Measurements from ENCODE around the gene CDH5. TPM values are rescaled to one million over a fixed set of nuclear protein-coding genes. Genes with fewer than 3 reads are reported as not detected.

CDH5 gene
- total RNA-seq, 1 experiment from 2014 or later = 3.6 TPM

DNA sequence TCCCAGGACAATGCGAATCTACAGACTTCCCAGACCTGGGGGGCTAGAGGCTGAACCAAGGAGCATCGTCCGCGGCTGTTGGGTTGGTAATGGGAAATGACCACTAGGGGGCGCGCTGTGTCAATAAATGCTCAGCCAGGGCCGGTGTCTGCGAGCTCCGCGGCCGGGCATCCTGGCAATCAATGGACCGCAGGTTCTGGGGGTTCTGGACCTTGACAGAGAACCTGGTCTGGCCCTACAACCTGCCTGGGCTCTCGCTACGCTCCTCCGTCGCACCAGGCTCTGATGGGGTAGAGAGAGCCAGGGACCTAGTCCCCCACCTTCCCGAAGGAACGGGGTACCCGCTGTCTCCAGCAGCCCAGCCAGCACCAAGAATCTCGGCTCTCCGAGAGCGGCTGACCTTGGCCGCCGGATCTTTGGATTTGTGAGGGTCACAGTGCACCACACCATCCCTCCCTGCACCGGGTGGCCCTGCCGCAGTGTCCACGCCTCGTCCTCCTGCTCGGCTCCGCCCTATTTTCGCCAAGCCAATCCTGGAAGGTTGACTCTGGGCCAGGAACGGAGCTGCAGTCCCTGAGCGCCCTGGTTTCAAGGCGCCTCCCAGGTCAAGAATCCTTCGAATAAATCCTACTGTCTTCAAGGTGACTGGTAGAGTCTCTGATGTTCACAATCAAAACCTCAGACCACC lies 40.2 kb downstream of the CDH5 start:
- BruUV-seq (replicated peaks) = TSS peak; percentile 23
- H3K9me3 ChIP-seq (ENCODE audit: insufficient read depth, low read depth) = 0 out of 2 replicates have a peak, but pooled peaks cover 9% of the 10 kb centered on the region
- H3K4me2 ChIP-seq = peak overlapping the region; percentile 93
- peak overlapping the region; percentile 83 for H2AFZ ChIP-seq
- POLR2A ChIA-PET (ENCODE audit: unreplicated experiment) = interaction anchor here (0.6 to 0.7 kb wide), 3 partner anchors 102 to 256 kb away, joined by 4 read pairs; no protein-coding TSS in a partner anchor
- intact Hi-C loops (cut with micrococcal nuclease; ENCODE audit: unreplicated experiment) = loop anchor here (1.0 to 10.0 kb wide), 6 partner anchors 50 to 541 kb away; no protein-coding TSS in a partner anchor
- H3K4me1 ChIP-seq (replicated peaks; ENCODE audit: insufficient read depth) = peaks cover 36% of the 10 kb centered on the region
- no peaks in the 10 kb centered on the region for H3K9me2 ChIP-seq (ENCODE audit: insufficient read depth)
- H3K27ac ChIP-seq = no peak overlapping the region
- TF ChIP-seq, protein P1, sequence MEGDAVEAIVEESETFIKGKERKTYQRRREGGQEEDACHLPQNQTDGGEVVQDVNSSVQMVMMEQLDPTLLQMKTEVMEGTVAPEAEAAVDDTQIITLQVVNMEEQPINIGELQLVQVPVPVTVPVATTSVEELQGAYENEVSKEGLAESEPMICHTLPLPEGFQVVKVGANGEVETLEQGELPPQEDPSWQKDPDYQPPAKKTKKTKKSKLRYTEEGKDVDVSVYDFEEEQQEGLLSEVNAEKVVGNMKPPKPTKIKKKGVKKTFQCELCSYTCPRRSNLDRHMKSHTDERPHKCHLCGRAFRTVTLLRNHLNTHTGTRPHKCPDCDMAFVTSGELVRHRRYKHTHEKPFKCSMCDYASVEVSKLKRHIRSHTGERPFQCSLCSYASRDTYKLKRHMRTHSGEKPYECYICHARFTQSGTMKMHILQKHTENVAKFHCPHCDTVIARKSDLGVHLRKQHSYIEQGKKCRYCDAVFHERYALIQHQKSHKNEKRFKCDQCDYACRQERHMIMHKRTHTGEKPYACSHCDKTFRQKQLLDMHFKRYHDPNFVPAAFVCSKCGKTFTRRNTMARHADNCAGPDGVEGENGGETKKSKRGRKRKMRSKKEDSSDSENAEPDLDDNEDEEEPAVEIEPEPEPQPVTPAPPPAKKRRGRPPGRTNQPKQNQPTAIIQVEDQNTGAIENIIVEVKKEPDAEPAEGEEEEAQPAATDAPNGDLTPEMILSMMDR (conservative IDR thresholded peaks at IDR 0.05) = peak; percentile 95
- TF ChIP-seq EZH2 (IDR thresholded peaks at IDR 0.05; ENCODE audit: low read depth) = no peak
- H3K4me3 ChIP-seq = peak overlapping the region; percentile 63; the same call in 1 of the 2 replicates
- peak; percentile 64 to 79 for DNase-seq
- H3F3A ChIP-seq (ENCODE audit: insufficient read depth, low read depth) = peaks cover 31% of the 10 kb centered on the region
- H3K36me3 ChIP-seq (ENCODE audit: low read depth) = peaks cover 5% of the 10 kb centered on the region
- no peaks in the 10 kb centered on the region for H3K27me3 ChIP-seq (ENCODE audit: insufficient read depth, low read depth)
- no peaks in the 10 kb centered on the region for H4K20me1 ChIP-seq (ENCODE audit: insufficient read depth)
- H3K79me2 ChIP-seq (ENCODE audit: low read depth) = no peaks in the 10 kb centered on the region
- CTCF ChIA-PET = interaction anchor here (0.7 to 1.5 kb wide), 10 partner anchors 13 to 461 kb away, joined by 3 to 18 read pairs (median 4); no protein-coding TSS in a partner anchor

DNA sequence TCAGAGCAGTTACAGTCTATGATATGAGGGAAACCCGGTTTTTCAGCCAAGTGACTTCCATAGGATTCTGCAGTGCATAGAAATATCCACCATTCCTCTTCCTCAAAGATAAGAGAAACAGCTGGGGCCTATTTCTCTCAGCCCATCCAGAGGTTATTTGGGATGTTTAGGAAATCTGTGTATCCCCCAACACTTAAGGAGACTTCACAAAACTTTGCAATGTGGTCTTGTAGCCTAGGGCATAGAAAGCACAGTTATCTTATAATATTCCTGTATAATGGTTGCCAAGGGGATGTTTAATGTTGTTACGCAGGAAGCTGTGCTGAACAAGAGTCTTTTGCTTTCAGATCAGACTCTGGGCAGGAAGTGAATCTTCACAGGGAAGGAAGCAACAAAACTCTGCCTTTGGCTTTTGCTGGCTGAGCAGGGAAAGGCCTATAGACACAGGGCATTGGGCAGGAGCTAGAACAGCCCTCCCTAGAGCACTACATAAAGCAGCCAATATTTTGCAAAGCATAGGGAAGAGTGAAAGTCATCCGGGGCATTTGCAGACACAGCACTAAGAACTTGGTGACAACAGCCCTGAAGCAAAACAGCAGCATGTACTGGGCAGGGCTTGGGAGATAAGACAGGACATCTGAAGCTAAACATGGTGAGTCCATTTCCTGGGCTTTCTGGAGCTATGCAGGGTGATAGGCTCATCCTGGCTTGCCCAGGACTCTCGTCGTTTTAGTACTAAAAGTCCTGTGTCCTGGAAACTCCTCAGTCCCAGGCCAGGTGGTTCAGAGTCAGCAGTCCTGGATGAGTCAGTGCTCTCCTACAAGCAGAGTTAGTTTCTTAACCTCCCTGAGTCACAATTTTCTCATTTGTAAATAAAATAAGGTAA lies 41.9 kb downstream of the CDH5 start:
- Histone ChIP-seq H3K36me3 (ENCODE audit: low read depth) (peaks cover 5% of the 10 kb centered on the region), H3K9me3 (ENCODE audit: insufficient read depth, low read depth) (peaks cover 9% of the 10 kb centered on the region; the same call in 1 of the 2 replicates), H3K9me2 (ENCODE audit: insufficient read depth) (no peaks in the 10 kb centered on the region), H4K20me1 (ENCODE audit: insufficient read depth) (no peaks in the 10 kb centered on the region), H3K27me3 (ENCODE audit: insufficient read depth, low read depth) (no peaks in the 10 kb centered on the region), H2AFZ (peak overlapping the region; percentile 63; the same call in 1 of the 2 replicates), H3K4me2 (peak overlapping the region; percentile 87), H3K79me2 (ENCODE audit: low read depth) (no peaks in the 10 kb centered on the region), H3K27ac (peak overlapping the region; percentile 98), H3F3A (ENCODE audit: insufficient read depth, low read depth) (peaks cover 31% of the 10 kb centered on the region), H3K4me3 (peak overlapping the region; percentile 50), H3K4me1 (replicated peaks; ENCODE audit: insufficient read depth) (peaks cover 36% of the 10 kb centered on the region)
- ChIA-PET CTCF (interaction anchor here (0.6 to 1.1 kb wide), 3 partner anchors 78 to 465 kb away, joined by 3 to 5 read pairs (median 4); no protein-coding TSS in a partner anchor), POLR2A (ENCODE audit: unreplicated experiment) (interaction anchor here (0.6 to 0.7 kb wide), 3 partner anchors 100 to 173 kb away, joined by 3 to 4 read pairs (median 3); no protein-coding TSS in a partner anchor)
- TSS peak; percentile 44 for BruUV-seq (replicated peaks)
- intact Hi-C loops (cut with micrococcal nuclease; ENCODE audit: unreplicated experiment) = loop anchor here (2.0 to 10.0 kb wide), 5 partner anchors 26 to 539 kb away; partner anchors contain the start of gene CMTM3
- DNase-seq = peak; percentile 42 to 87
- TF ChIP-seq, protein P1 (conservative IDR thresholded peaks at IDR 0.05) = no peak
- no peak for TF ChIP-seq EZH2 (IDR thresholded peaks at IDR 0.05; ENCODE audit: low read depth)

DNA sequence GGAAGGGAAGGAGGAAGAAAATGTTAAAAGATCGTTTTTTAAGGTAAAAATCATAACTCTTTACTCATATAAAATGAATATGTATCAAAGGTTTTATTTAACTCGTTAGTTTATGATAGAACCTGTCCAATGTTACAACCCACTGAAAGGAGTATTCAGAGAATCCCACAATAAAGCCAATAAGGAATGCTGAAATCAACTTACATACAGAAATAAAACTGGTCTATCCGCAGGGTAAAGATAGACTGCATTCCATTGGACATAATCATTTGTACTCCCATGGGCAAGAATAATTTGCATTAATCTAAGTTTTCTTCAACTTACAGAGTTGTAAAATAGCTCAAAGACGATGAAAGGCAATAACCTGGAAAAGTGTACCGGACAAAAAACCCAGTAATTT lies 42.7 kb downstream of the CDH5 start:
- Histone ChIP-seq H4K20me1 (ENCODE audit: insufficient read depth) (no peaks in the 10 kb centered on the region), H3K4me3 (peak overlapping the region; percentile 50), H3K9me3 (ENCODE audit: insufficient read depth, low read depth) (peaks cover 9% of the 10 kb centered on the region; the same call in 1 of the 2 replicates), H3K9me2 (ENCODE audit: insufficient read depth) (no peaks in the 10 kb centered on the region), H3K4me1 (replicated peaks; ENCODE audit: insufficient read depth) (peaks cover 36% of the 10 kb centered on the region), H3K27me3 (ENCODE audit: insufficient read depth, low read depth) (no peaks in the 10 kb centered on the region), H3K36me3 (ENCODE audit: low read depth) (peaks cover 5% of the 10 kb centered on the region), H2AFZ (no peak overlapping the region), H3K27ac (peak overlapping the region; percentile 98), H3F3A (ENCODE audit: insufficient read depth, low read depth) (peaks cover 31% of the 10 kb centered on the region), H3K79me2 (ENCODE audit: low read depth) (no peaks in the 10 kb centered on the region), H3K4me2 (peak overlapping the region; percentile 87)
- TF ChIP-seq, protein P1 (conservative IDR thresholded peaks at IDR 0.05) = no peak
- TF ChIP-seq EZH2 (IDR thresholded peaks at IDR 0.05; ENCODE audit: low read depth) = no peak
- ChIA-PET CTCF (interaction anchor here (0.7 kb wide), 1 partner anchor 36 kb away, joined by 5 read pairs; no protein-coding TSS in a partner anchor), POLR2A (ENCODE audit: unreplicated experiment) (interaction anchor here (0.7 kb wide), 1 partner anchor 173 kb away, joined by 3 read pairs; no protein-coding TSS in a partner anchor)
- peak in 1 of 2 experiments; percentile 90 for DNase-seq
- intact Hi-C loops (cut with micrococcal nuclease; ENCODE audit: unreplicated experiment) = loop anchor here (2.0 to 10.0 kb wide), 5 partner anchors 26 to 538 kb away; partner anchors contain the start of gene CMTM3
- no TSS peak for BruUV-seq (replicated peaks)
